Stimulated activated CD4-positive, alpha-beta T cell treated with anti-CD3 and anti-CD28 coated beads, Interleukin-2, amount 100 ng/mL, for 24 hours (primary cell): ENCODE measurements around the gene MSI2.
"Not testable (repeated sequence)": the region's sequence is repeated elsewhere in the genome, so short reads cannot be mapped to it uniquely, and the experiment has no call there.

Source experiments
- DNase-seq, 2 donors: peaks; one replicate each; pipeline ENCODE4 v3.0.0-alpha.2; 2020

The MSI2 gene

GRCh38 chr17:57294101-57294500 lies 37.8 kb downstream of the MSI2 start:
- no peak for DNase-seq

GRCh38 chr17:57294629-57295501 lies 38.5 kb downstream of the MSI2 start:
- peak; percentile 22 to 34 for DNase-seq

GRCh38 chr17:57295526-57296023 lies 39.3 kb downstream of the MSI2 start:
- DNase-seq = no peak

GRCh38 chr17:57296231-57296630 lies 39.9 kb downstream of the MSI2 start:
- DNase-seq = no peak

- no peak for DNase-seq
These were observed 42.9 kb downstream of the MSI2 start for GRCh38 chr17:57299176-57299575.

GRCh38 chr17:57300592-57300991 lies 44.3 kb downstream of the MSI2 start:
- not testable (repeated sequence) for DNase-seq

GRCh38 chr17:57302690-57303465 lies 46.6 kb downstream of the MSI2 start:
- DNase-seq = no peak

- no peak for DNase-seq
These were observed 48.9 kb downstream of the MSI2 start for GRCh38 chr17:57305144-57305728.

- no peak for DNase-seq
These were observed 49.7 kb downstream of the MSI2 start for GRCh38 chr17:57305908-57306504.

- no peak for DNase-seq
These were observed 52.3 kb downstream of the MSI2 start for GRCh38 chr17:57308543-57309186.

GRCh38 chr17:57309479-57309878 lies 53.2 kb downstream of the MSI2 start:
- no peak for DNase-seq

GRCh38 chr17:57311281-57312216 lies 55.2 kb downstream of the MSI2 start:
- no peak for DNase-seq

- no peak for DNase-seq
These were observed 55.9 kb downstream of the MSI2 start for GRCh38 chr17:57312242-57312641.

GRCh38 chr17:57313097-57313835 lies 56.9 kb downstream of the MSI2 start:
- DNase-seq = no peak

- DNase-seq = no peak
These were observed 59.0 kb downstream of the MSI2 start for GRCh38 chr17:57315061-57316015.

GRCh38 chr17:57316361-57316760 lies 60.0 kb downstream of the MSI2 start:
- DNase-seq = no peak

- DNase-seq = no peak
These were observed 60.8 kb downstream of the MSI2 start for GRCh38 chr17:57317079-57317478.

GRCh38 chr17:57318913-57319312 lies 62.6 kb downstream of the MSI2 start:
- DNase-seq = no peak

- DNase-seq = no peak
These were observed 63.5 kb downstream of the MSI2 start for GRCh38 chr17:57319806-57320205.
